GM12872 (cell line): ENCODE data around the gene CD22.

Source experiments
- CTCF ChIP-seq: IDR thresholded peaks from 3 replicates; pipeline ENCODE4 v1.5.1; 2011; ENCODE audit warnings: low read depth, mild to moderate bottlenecking, low read length, moderate library complexity; ENCODE audit not compliant: insufficient read depth

The CD22 gene

GRCh38 chr19:35347930-35348298 lies 18.9 kb downstream of the CD22 start:
- TF ChIP-seq CTCF = no peak

- no peak for TF ChIP-seq CTCF
Observed at GRCh38 chr19:35348911-35349611, 20.1 kb downstream of the CD22 start.

GRCh38 chr19:35349614-35350521 lies 20.9 kb downstream of the CD22 start:
- TF ChIP-seq CTCF = no peak

- TF ChIP-seq CTCF = no peak
Observed at GRCh38 chr19:35350591-35350990, 21.6 kb downstream of the CD22 start.

GRCh38 chr19:35351411-35352176 lies 22.6 kb downstream of the CD22 start:
- TF ChIP-seq CTCF = no peak

- no peak for TF ChIP-seq CTCF
Observed at GRCh38 chr19:35352177-35352447, 23.1 kb downstream of the CD22 start.
